ENCODE measurements around the gene NEURL1.
A peak's percentile ranks its signal among the peaks of the same experiment; 100 is the strongest.

Gene NEURL1

DNA sequence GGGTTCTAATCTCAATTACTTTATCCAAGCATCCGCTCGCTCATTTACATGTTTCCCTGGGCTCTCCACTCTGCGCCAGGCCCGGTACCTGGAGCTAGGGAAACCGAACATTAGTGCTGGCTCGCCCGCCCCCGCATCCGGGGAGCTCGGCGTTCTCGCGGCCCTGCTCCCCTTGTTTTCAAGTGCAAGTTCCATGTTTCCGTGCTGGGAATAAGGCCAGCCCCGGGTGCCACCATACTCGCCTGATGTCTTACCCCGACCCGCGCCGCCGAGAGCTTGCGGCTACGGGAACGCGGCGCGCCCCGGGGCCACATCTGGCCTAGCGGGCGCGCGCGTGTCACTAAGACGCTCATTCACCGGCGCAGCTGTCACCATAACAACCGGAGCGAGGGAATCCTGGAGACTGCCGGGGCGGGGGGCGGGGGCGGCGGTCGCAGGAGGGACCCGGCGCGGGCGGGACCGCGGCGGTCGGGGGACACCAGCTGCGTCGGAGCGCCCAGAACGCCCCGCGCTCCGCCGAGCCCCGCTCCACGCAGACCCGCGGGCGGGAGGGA, at the start of gene NEURL1:
NEURL1 (plus strand) TSS at position 344 of the 554 bp plus-strand sequence. CDS start 683 bp downstream, outside the sequence.
- no peak for DNase-seq (ENCODE audit: low read depth in 2 of 2)

DNA sequence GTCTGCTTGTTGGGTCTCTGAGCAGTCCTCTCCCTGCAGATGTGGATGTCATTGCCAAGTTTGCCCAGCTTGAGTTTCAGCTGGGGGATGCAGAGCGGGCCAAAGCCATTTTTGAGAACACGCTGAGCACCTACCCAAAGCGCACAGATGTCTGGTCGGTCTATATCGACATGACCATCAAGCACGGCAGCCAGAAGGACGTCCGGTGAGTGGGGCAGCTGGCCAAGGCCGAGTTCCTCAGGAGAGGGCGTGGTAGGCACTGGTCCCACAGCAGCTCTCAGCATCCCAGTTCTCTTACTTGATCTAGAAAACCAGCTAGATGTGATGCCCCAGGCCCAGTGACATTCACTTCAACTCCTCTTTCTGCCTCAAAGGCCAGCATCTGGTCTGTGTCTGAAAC, 49.0 kb upstream of the NEURL1 start:
- no peak for DNase-seq (ENCODE audit: low read depth in 2 of 2)

GRCh38 chr10:103445366-103445765, 48.1 kb upstream of the NEURL1 start:
- DNase-seq (ENCODE audit: low read depth in 2 of 2), result no peak

- DNase-seq (ENCODE audit: low read depth in 2 of 2), result no peak
These were observed 47.5 kb upstream of the NEURL1 start for GRCh38 chr10:103445767-103446567.

GRCh38 chr10:103447187-103447586, 46.3 kb upstream of the NEURL1 start:
- no peak for DNase-seq (ENCODE audit: low read depth in 2 of 2)

DNA sequence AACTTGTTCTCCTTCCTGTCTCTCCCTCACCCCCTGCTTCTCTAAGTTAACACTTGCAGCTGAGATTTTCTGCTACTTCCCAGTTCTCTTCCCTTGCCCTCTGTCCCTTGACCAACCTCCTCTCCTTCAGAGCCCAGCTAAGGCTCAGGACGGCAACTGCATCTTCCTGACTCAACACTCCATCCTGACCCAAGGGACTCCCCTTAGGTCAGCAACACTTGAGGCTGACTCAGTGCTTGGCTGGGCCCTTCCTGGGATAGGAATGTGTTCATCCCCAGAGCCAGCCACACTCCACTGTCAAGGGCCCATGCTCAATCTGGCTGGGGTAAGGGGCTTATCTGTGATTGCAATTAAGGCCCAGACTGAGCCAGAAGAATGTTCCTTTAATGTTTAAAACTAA, 44.8 kb upstream of the NEURL1 start:
- no peak for DNase-seq (ENCODE audit: low read depth in 2 of 2)

GRCh38 chr10:103449208-103450144, 44.0 kb upstream of the NEURL1 start:
- DNase-seq (ENCODE audit: low read depth in 2 of 2), result no peak

DNA sequence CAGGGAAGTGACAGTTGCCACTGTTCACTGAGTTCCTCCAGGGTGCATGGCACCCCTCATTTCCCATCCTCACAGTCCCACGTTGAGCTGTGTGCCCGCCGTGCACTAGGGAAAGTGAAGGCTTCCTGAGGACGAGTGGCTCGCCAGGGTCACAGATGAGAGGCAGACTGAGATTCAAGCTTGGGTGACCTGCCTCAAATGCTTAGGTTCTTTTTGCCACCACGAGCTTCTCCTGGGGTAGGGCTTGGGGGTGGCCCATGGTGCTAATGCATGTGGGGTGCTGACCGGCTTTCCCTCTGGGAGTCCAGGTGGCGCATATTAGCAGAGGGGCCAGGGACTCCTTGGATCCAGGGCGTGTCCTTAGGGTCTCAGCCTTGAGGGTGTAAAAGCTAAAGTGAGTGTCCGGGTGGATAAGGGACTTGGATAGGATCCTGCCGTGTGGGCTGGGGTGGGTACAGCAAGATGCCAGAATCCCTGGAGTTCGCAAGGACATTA, 43.3 kb upstream of the NEURL1 start:
- DNase-seq (ENCODE audit: low read depth in 2 of 2), result no peak

DNA sequence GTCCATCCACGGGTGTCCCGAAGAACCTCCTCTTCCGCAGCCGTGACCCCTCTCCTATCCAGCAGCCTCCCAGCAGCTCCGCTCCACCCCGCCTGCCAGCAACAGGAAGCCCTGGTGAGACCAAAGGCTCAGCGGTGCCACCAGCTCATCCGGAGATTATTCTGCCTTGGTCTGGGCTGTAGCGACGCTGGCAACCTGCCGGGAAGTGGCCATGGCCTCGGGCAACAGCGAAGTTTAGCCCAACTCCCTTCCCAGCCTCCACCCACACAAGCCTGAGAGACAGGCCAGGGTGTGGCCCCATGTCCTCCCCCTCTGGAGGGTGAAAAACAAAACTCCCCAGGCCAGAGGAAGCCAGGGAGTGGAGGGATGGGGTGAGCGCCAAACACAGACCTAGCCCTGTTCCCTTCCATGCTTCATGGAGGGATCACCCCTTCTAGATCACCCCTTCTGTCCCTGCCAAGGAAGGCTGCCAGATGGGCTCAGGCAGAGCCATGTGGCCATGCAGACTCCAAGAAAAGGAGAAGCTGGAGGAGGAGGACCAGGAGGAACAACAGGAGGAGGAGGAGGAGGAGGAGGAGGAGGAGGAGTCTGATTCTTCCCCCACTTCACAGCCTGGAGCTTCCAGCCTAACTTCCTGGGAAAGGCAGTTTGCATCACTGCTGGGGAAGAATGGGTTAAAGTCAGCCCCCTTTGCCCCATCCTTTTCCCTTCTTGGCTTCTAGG, 42.3 kb upstream of the NEURL1 start:
- DNase-seq (ENCODE audit: low read depth in 2 of 2), result peak in 1 of 2 donors; percentile 31

DNA sequence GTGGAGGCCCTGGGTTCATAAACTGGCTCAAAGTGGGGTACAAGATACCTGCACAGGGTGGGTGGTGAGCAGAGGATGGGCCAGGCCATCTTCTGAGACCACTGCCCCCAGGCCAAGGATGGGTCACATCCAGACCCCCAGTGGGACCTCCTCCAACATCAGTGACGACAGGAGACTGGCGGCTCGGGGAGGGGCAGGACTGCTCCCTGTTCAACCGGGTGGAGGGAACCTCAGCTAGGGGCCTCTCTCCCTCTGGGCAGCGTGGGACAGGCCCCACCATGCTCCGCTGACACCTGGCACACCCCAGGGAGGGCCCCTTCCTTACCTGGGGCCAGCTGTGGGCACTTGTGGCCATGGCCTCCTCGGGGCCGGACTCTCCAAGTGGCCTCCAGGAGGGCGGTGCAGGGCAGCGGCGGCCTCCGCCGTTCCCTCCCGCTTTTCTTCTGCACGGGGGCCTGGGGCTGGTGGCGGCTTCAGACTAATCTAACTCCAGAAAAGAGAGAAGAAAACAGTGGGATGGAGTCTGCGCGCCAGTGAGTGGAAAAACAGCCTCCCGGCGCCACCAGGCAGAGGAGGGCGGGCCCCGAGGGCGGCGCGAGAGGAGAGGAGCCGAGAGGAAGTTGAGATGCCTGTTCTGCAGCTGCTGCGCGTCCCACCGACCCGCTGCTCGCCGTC, 41.5 kb upstream of the NEURL1 start, which contains the start of gene CALHM2:
CALHM2 (minus strand) TSS at position 540 of the 675 bp plus-strand sequence. CDS start 2,429 bp downstream, outside the sequence.
- peak; percentile 33 to 46 for DNase-seq (ENCODE audit: low read depth in 2 of 2)

DNA sequence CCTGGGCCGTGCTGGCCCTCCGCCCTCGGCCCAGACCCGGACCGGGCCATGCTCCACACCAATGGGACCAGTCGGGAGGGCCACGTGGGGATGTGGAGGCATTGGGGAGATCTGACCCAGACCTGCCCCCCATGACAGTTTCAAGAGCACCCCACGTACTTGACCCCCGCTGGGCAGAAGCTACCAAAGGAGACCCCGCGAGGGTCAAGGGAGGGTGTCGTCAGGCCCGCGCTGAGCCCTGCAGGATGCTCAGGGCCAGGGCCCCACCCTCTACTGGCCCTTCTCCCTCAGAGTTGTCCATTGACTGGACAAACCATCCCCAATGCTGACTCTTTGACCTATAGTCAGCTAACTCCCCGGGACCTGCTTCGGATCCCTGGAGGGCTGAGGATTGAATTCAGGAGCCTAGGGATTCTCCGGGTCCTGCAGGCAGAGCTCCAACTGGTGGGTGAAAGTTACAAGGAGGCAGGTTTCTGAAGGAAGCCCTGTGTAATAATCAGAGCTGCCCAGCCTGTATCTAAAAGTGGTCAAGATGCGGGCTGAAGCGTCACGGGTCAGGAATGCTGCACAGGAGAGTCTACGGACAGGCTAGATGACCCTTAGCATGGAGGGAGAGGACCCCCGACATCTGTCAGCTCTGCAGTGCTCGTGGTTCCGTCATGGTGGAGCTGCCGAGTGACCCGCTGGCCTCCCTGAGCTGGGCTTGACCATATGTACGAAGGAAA, 40.8 kb upstream of the NEURL1 start:
- no peak for DNase-seq (ENCODE audit: low read depth in 2 of 2)

GRCh38 chr10:103454026-103454425, 39.5 kb upstream of the NEURL1 start:
- DNase-seq (ENCODE audit: low read depth in 2 of 2), result no peak

DNA sequence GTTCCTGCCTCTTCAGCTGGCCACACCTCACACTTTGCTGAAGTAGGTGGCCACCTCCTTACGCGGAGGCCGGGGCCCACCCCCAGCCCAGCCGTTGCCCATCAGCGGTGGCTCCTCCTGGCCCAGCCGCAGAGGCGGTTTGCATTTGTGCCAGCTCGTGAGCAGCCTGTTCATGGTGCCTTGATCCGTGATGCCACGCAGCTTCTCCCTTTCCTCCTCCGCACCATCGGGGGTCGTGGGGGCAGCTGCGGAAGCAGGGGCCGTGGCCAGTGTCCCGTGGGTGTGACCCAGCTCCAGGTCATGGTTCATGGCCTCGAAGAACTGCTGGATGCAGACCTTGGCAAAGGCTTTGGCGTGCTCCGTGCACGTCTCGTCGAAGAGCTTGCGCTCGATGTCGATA, 38.3 kb upstream of the NEURL1 start:
- no peak for DNase-seq (ENCODE audit: low read depth in 2 of 2)

DNA sequence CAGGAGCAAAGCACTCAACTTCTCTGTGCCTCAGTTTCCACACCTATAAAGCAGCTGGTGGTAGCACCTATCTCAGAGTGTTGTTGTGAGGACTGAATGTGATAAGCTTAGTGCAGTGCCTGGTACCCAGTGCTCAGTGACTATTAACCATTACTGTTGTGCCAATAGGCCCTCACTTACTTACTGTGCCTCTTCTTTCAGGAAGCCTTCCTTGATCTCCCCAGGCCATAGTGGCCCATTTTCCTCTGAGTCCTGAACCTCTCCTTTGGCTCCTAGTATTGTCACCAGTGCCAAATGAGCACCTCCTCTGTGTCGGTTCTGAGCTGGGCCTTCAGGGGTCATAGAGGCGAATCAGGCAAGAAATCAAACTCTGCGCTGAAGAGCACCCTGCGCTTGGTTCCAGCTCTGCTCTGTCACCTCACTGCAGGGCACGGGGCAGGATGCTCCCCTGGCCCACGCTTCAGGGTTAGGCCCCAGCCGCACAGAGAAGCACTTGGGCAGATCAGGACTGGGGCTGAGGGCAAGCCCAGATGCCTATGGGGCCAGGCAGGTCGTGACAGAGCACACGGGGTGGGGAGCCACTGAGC, 37.3 kb upstream of the NEURL1 start:
- DNase-seq (ENCODE audit: low read depth in 2 of 2), result no peak

DNA sequence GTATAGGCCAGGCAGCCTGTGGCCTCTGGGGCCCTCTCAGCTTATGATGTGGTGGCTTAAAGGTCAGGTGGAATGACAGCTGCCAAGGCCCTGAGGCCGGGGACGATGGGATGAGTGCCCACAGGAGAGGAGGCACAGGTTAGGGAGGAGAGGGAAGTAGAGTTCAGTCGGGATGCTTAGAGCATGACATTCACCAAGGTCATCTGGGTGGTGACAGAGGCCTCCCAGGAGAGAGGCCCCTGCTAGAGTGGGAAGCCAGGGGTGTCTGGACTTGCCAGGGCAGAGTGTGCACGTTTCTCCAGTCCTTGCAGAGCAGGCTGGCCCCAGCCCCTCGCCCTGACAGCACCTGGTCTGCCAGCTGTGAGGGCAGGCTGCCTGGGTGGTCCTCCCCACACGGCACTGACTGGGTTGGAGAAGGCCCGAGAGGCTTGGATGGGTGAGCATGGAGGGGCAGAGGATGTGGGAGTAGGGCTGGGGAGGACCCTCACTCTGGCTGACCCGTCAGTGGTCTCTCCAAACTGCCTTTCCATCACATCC, 36.3 kb upstream of the NEURL1 start:
- no peak for DNase-seq (ENCODE audit: low read depth in 2 of 2)

DNA sequence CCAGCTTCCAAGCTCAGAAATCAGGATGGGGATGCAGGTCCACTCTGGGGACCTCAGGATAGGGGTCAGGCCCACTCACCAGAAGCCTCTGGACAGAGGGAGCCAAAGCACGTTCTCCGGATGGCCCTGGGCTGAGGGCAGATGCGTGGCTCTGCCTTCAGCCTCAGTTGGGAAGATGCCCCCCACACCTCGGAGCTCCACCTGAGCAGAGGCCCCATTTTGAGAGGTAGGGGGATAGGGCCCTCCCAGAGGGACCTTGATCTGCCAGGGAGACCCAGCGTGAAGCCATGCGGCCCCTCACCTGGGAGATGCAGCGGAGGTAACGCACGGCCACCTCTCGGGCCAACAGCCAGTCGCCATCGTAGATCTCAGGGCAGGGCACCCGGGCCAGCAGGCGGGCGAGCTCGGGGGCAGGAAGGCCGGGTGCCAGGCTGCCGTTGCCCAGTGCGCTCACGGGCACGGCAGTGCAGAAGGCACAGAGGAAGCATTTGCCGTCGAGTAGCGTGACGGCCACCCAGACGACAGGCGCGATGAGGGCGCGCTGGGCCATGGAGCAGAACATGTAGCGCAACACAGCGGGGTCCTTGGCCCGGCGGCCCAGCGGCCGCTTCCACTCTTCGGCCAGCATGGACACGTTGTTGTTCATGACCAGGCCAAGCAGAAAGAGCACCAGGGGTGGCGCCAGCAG, 35.5 kb upstream of the NEURL1 start:
- no peak for DNase-seq (ENCODE audit: low read depth in 2 of 2)

GRCh38 chr10:103458720-103459119, 34.8 kb upstream of the NEURL1 start, which contains the start of gene CALHM1:
TSS of gene CALHM1 (minus strand) at chr10:103458900. CDS start at chr10:103458751, 149 bp downstream.
- DNase-seq (ENCODE audit: low read depth in 2 of 2), result no peak

- DNase-seq (ENCODE audit: low read depth in 2 of 2), result no peak
These were observed 33.9 kb upstream of the NEURL1 start for GRCh38 chr10:103459615-103460014.

DNA sequence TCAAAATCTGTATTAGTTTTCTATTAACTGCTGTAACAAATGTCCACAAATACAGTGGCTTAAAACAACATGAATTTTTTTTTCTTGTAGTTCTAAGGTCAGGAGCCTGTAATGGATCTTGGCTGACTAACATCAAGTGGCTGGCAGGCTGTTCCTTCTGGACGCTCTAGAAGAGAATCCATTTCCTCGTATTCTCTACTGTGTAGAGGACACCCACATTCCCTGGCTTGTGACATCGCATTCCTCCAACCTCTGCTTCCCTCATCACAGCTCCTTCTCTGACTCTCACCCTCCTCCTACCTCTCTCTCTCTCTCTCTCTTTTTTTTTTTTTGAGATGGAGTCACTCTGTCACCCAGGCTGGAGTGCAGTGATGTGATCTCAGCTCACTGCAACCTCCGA, 30.0 kb upstream of the NEURL1 start:
- DNase-seq (ENCODE audit: low read depth in 2 of 2), result no peak

Data from stimulated activated CD4-positive, alpha-beta T cell treated with anti-CD3 and anti-CD28 coated beads, Interleukin-15, amount 100 ng/mL, for 48 hours (primary cell).